Activated naive CD4-positive, alpha-beta T cell treated with anti-CD3 and anti-CD28 coated beads for 36 hours (primary cell): ENCODE measurements around the gene GAREM1. TPM values are rescaled to one million over a fixed set of nuclear protein-coding genes. Genes with fewer than 3 reads are reported as not detected.

ENCODE experiments used
- CTCF ChIA-PET: fragments of 350-600 bp; sonication (Branson Sonifier 250); formaldehyde crosslinking; loops from one replicate; lab custom pipeline; 2021; ENCODE audit warnings: antibody characterized with exemption; lab: Charles Lee
- DNase-seq: peaks from one replicate; pipeline ENCODE4 v3.0.0-alpha.2; 2020
- H3K27ac Mint-ChIP-seq: one replicate; pipeline ENCODE4 v1.8.0; 2021; ENCODE audit warnings: mild to moderate bottlenecking, mixed read lengths
- H3K27me3 Mint-ChIP-seq: one replicate; pipeline ENCODE4 v1.8.0; 2021; ENCODE audit warnings: low read depth, mixed read lengths
- H3K36me3 Mint-ChIP-seq: one replicate; pipeline ENCODE4 v1.8.0; 2021; ENCODE audit warnings: low read depth, mixed read lengths
- H3K4me1 Mint-ChIP-seq: one replicate; pipeline ENCODE4 v1.8.0; 2021; ENCODE audit warnings: low read depth, mixed read lengths
- H3K4me3 Mint-ChIP-seq: one replicate; pipeline ENCODE4 v1.8.0; 2021; ENCODE audit warnings: mild to moderate bottlenecking, moderate library complexity, mixed read lengths
- H3K9me3 Mint-ChIP-seq: one replicate; pipeline ENCODE4 v1.8.0; 2021; ENCODE audit warnings: mixed read lengths
- intact Hi-C: fragments of 100-400 bp; cut with micrococcal nuclease; formaldehyde crosslinking; loops from one replicate; pipeline ENCODE4 v1.15.1; 2023
- total RNA-seq, 2 experiments: library from RNA; stranded (reverse); gene quantifications; one replicate each; pipeline ENCODE4 v1.2.3, GENCODE V29; 2021

GAREM1 gene
- total RNA-seq, 2 experiments from 2014 or later: 0.31 to 0.35 TPM

- no peak for DNase-seq
- Mint-ChIP-seq H3K9me3 (no peaks in the 10 kb centered on the region), H3K27me3 (peaks cover 7% of the 10 kb centered on the region), H3K4me3 (no peak overlapping the region), H3K27ac (no peak overlapping the region), H3K36me3 (no peaks in the 10 kb centered on the region), H3K4me1 (no peaks in the 10 kb centered on the region)
- intact Hi-C loops: no loop called here
- CTCF ChIA-PET: no interaction called here
These were observed 52.5 kb downstream of the GAREM1 start for GRCh38 chr18:32418148-32418547.

GRCh38 chr18:32405588-32405987 is 65.1 kb downstream of the GAREM1 start:
- peaks cover 10% of the 10 kb centered on the region for H3K27me3 Mint-ChIP-seq
- no peaks in the 10 kb centered on the region for H3K36me3 Mint-ChIP-seq
- intact Hi-C loops: no loop called here
- no peak overlapping the region for H3K27ac Mint-ChIP-seq
- H3K4me3 Mint-ChIP-seq: no peak overlapping the region
- no peaks in the 10 kb centered on the region for H3K9me3 Mint-ChIP-seq
- CTCF ChIA-PET: no interaction called here
- DNase-seq: no peak
- H3K4me1 Mint-ChIP-seq: peaks cover 5% of the 10 kb centered on the region

- intact Hi-C loops: no loop called here
- no peak for DNase-seq
- CTCF ChIA-PET: no interaction called here
- peaks cover 5% of the 10 kb centered on the region for H3K9me3 Mint-ChIP-seq
- H3K27me3 Mint-ChIP-seq: peaks cover 12% of the 10 kb centered on the region
- H3K4me3 Mint-ChIP-seq: no peak overlapping the region
- peaks cover 5% of the 10 kb centered on the region for H3K4me1 Mint-ChIP-seq
- H3K36me3 Mint-ChIP-seq: no peaks in the 10 kb centered on the region
- H3K27ac Mint-ChIP-seq: no peak overlapping the region
These were observed 69.1 kb downstream of the GAREM1 start for GRCh38 chr18:32401621-32402020.

GRCh38 chr18:32393407-32393806 is 77.3 kb downstream of the GAREM1 start:
- no peak overlapping the region for H3K27ac Mint-ChIP-seq
- peaks cover 2% of the 10 kb centered on the region for H3K9me3 Mint-ChIP-seq
- intact Hi-C loops: no loop called here
- peaks cover 14% of the 10 kb centered on the region for H3K27me3 Mint-ChIP-seq
- DNase-seq: no peak
- CTCF ChIA-PET: interaction anchor here (0.7 to 1.0 kb wide), 2 partner anchors 147 to 158 kb away, joined by 3 to 4 read pairs; no protein-coding TSS in a partner anchor
- no peak overlapping the region for H3K4me3 Mint-ChIP-seq
- H3K36me3 Mint-ChIP-seq: no peaks in the 10 kb centered on the region
- no peaks in the 10 kb centered on the region for H3K4me1 Mint-ChIP-seq

GRCh38 chr18:32391126-32391525 is 79.6 kb downstream of the GAREM1 start:
- CTCF ChIA-PET: no interaction called here
- Mint-ChIP-seq H3K4me3 (no peak overlapping the region), H3K36me3 (no peaks in the 10 kb centered on the region)

GRCh38 chr18:32389858-32390257 is 80.8 kb downstream of the GAREM1 start:
- peaks cover 10% of the 10 kb centered on the region for H3K27me3 Mint-ChIP-seq
- intact Hi-C loops: no loop called here
- DNase-seq: no peak
- H3K9me3 Mint-ChIP-seq: no peaks in the 10 kb centered on the region
- H3K4me1 Mint-ChIP-seq: no peaks in the 10 kb centered on the region
- no peak overlapping the region for H3K4me3 Mint-ChIP-seq
- CTCF ChIA-PET: no interaction called here
- H3K27ac Mint-ChIP-seq: no peak overlapping the region
- H3K36me3 Mint-ChIP-seq: no peaks in the 10 kb centered on the region

More at GRCh38 chr18:32391126-32391525, 79.6 kb downstream of the GAREM1 start:
- Mint-ChIP-seq H3K9me3 (no peaks in the 10 kb centered on the region), H3K27ac (no peak overlapping the region), H3K27me3 (peaks cover 11% of the 10 kb centered on the region), H3K4me1 (no peaks in the 10 kb centered on the region)
- DNase-seq: no peak
- intact Hi-C loops: no loop called here

- Mint-ChIP-seq H3K27me3 (peaks cover 10% of the 10 kb centered on the region), H3K4me1 (no peaks in the 10 kb centered on the region), H3K27ac (no peak overlapping the region), H3K9me3 (no peaks in the 10 kb centered on the region), H3K4me3 (no peak overlapping the region), H3K36me3 (no peaks in the 10 kb centered on the region)
- DNase-seq: no peak
- intact Hi-C loops: no loop called here
- CTCF ChIA-PET: no interaction called here
These were observed 81.5 kb downstream of the GAREM1 start for GRCh38 chr18:32389191-32389590.

- Mint-ChIP-seq H3K4me3 (no peak overlapping the region), H3K4me1 (no peaks in the 10 kb centered on the region), H3K27ac (no peak overlapping the region), H3K36me3 (no peaks in the 10 kb centered on the region), H3K9me3 (no peaks in the 10 kb centered on the region), H3K27me3 (peaks cover 8% of the 10 kb centered on the region)
- intact Hi-C loops: no loop called here
- CTCF ChIA-PET: interaction anchor here (0.8 kb wide), 1 partner anchor 114 kb away, joined by 3 read pairs; no protein-coding TSS in a partner anchor
- no peak for DNase-seq
These were observed 84.2 kb downstream of the GAREM1 start for GRCh38 chr18:32386471-32386870.

- Mint-ChIP-seq H3K9me3 (no peaks in the 10 kb centered on the region), H3K4me3 (no peak overlapping the region), H3K27ac (no peak overlapping the region), H3K4me1 (no peaks in the 10 kb centered on the region), H3K36me3 (no peaks in the 10 kb centered on the region), H3K27me3 (peaks cover 1% of the 10 kb centered on the region)
- intact Hi-C loops: loop anchor here (5.0 kb wide), 1 partner anchor 169 kb away; no protein-coding TSS in a partner anchor
- no peak for DNase-seq
- CTCF ChIA-PET: interaction anchor here (1.7 kb wide), 1 partner anchor 169 kb away, joined by 3 read pairs; no protein-coding TSS in a partner anchor
These were observed 87.4 kb downstream of the GAREM1 start for GRCh38 chr18:32383050-32383819.

- no peak overlapping the region for H3K27ac Mint-ChIP-seq
- intact Hi-C loops: loop anchor here (5.0 kb wide), 1 partner anchor 171 kb away; no protein-coding TSS in a partner anchor
- H3K27me3 Mint-ChIP-seq: no peaks in the 10 kb centered on the region
- CTCF ChIA-PET: no interaction called here
- no peak for DNase-seq
- H3K36me3 Mint-ChIP-seq: no peaks in the 10 kb centered on the region
- H3K9me3 Mint-ChIP-seq: no peaks in the 10 kb centered on the region
- H3K4me3 Mint-ChIP-seq: no peak overlapping the region
- H3K4me1 Mint-ChIP-seq: no peaks in the 10 kb centered on the region
These were observed 88.9 kb downstream of the GAREM1 start for GRCh38 chr18:32381761-32382160.

- no peaks in the 10 kb centered on the region for H3K36me3 Mint-ChIP-seq
- DNase-seq: no peak
- H3K9me3 Mint-ChIP-seq: no peaks in the 10 kb centered on the region
- intact Hi-C loops: loop anchor here (5.0 kb wide), 1 partner anchor 172 kb away; no protein-coding TSS in a partner anchor
- H3K4me1 Mint-ChIP-seq: no peaks in the 10 kb centered on the region
- no peaks in the 10 kb centered on the region for H3K27me3 Mint-ChIP-seq
- H3K4me3 Mint-ChIP-seq: no peak overlapping the region
- H3K27ac Mint-ChIP-seq: no peak overlapping the region
- CTCF ChIA-PET: no interaction called here
These were observed 90.1 kb downstream of the GAREM1 start for GRCh38 chr18:32380559-32380958.

GRCh38 chr18:32379891-32380290 is 90.8 kb downstream of the GAREM1 start:
- Mint-ChIP-seq H3K4me1 (no peaks in the 10 kb centered on the region), H3K9me3 (no peaks in the 10 kb centered on the region), H3K27ac (no peak overlapping the region), H3K36me3 (no peaks in the 10 kb centered on the region), H3K27me3 (no peaks in the 10 kb centered on the region), H3K4me3 (no peak overlapping the region)
- CTCF ChIA-PET: interaction anchor here (0.7 kb wide), 1 partner anchor 173 kb away, joined by 4 read pairs; no protein-coding TSS in a partner anchor
- intact Hi-C loops: loop anchor here (5.0 kb wide), 1 partner anchor 172 kb away; no protein-coding TSS in a partner anchor
- DNase-seq: no peak

- H3K27me3 Mint-ChIP-seq: no peaks in the 10 kb centered on the region
- no peak for DNase-seq
- no peaks in the 10 kb centered on the region for H3K9me3 Mint-ChIP-seq
- H3K36me3 Mint-ChIP-seq: no peaks in the 10 kb centered on the region
- H3K4me3 Mint-ChIP-seq: no peak overlapping the region
- intact Hi-C loops: no loop called here
- CTCF ChIA-PET: interaction anchor here (0.6 kb wide), 1 partner anchor 159 kb away, joined by 3 read pairs; no protein-coding TSS in a partner anchor
- no peak overlapping the region for H3K27ac Mint-ChIP-seq
- H3K4me1 Mint-ChIP-seq: no peaks in the 10 kb centered on the region
These were observed 92.0 kb downstream of the GAREM1 start for GRCh38 chr18:32378705-32379104.
